Anterior cingulate cortex (tissue), 58 donors: Measurements from ENCODE around the gene OR52D1.

ENCODE experiments used
- DNase-seq, 58 donors: peaks; one replicate each; lab custom pipeline; 2025; lab: John Stamatoyannopoulos, UW

The OR52D1 gene

GRCh38 chr11:5488385-5488784 lies at the start of gene OR52D1:
Gene OR52D1 (plus strand): TSS chr11:5488685. CDS start chr11:5488707, 22 bp downstream.
- no peak for DNase-seq

DNA sequence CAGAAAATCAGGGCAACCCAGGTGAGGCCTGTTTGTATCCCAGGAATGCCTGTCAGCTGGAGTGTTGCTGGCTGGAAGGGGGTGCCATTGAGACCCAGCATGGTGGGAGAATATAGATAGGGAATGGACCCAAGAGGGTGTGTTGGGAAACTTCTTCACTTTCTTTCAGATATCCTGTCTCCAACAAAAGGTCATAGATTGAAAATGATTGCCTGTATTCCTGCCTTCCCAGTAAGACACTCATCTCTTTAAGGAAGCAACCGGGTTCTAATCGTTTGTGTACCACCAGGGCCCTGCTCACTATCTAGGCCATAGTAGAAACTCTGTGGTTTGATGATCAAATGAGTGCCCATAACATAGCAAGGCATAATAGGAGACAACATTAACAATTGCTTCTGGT lies 47.1 kb upstream of the OR52D1 start, which contains the start of gene OR51I1:
Gene OR51I1 (minus strand): TSS at position 101 of the 400 bp plus-strand sequence. CDS start 0 bp downstream, at position 101.
- DNase-seq: no peak

GRCh38 chr11:5443835-5444393 lies 44.6 kb upstream of the OR52D1 start:
- no peak for DNase-seq

GRCh38 chr11:5449023-5449422 lies 39.5 kb upstream of the OR52D1 start, which contains the start of gene OR51I2:
Gene OR51I2 (plus strand): TSS chr11:5449323. CDS start chr11:5453489, 4,166 bp downstream.
- no peak for DNase-seq

GRCh38 chr11:5449432-5449831 lies 39.1 kb upstream of the OR52D1 start:
- no peak for DNase-seq

GRCh38 chr11:5460983-5461621 lies 27.4 kb upstream of the OR52D1 start:
- no peak for DNase-seq

GRCh38 chr11:5467527-5467926 lies 21.0 kb upstream of the OR52D1 start:
- no peak for DNase-seq

DNA sequence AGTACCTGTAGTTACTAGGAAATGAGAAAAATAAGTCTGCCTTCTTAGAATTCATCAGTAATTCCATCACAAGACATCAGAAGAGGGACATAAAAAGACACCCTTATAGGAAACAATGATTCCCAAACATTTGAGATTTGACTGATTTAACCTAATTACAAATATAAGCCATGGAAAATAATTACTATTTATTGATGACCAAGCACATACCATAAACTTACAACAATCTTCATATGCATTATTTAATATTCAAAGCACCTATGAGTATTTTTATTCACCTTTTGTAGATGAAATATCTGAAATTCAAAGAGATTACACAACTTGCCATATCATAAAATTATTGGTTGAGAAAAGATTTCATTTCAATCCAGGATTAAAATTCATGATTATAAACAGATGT lies 14.6 kb upstream of the OR52D1 start:
- DNase-seq: no peak

DNA sequence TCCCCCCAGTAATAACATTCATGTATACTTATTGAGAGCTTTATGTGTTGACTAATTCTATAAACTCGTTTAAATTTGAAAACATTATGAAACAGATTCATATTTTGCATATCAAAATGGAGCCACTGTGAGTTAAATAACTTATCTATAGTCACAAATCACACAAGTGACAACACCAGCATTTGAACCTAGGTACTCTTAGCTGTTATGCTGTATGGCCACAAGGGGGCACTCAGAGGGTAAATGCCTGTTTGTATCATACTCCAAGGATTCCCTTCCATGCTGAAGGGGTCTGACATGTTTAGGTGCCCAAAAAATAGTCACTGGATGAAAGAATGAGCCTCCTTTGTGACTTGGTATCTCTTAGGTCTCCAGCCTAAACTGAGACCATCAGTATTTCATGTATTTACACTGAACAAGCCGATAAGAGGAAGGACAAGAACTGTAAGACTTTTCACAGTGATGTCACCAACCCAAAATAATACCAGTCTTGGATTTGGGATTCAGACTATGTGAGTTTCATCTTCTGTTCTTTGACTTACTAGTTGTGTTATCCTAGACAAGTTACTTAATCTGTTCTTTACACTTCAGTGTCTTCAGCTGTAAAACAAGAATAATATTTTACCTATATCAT lies 12.2 kb upstream of the OR52D1 start:
- peak in 7 of 58 donors; percentile 0 to 12 (median 4) for DNase-seq

- no peak for DNase-seq
Observed at GRCh38 chr11:5486003-5486402, 2.5 kb upstream of the OR52D1 start.

- DNase-seq: no peak
Observed at GRCh38 chr11:5486421-5486820, 2.1 kb upstream of the OR52D1 start.

DNA sequence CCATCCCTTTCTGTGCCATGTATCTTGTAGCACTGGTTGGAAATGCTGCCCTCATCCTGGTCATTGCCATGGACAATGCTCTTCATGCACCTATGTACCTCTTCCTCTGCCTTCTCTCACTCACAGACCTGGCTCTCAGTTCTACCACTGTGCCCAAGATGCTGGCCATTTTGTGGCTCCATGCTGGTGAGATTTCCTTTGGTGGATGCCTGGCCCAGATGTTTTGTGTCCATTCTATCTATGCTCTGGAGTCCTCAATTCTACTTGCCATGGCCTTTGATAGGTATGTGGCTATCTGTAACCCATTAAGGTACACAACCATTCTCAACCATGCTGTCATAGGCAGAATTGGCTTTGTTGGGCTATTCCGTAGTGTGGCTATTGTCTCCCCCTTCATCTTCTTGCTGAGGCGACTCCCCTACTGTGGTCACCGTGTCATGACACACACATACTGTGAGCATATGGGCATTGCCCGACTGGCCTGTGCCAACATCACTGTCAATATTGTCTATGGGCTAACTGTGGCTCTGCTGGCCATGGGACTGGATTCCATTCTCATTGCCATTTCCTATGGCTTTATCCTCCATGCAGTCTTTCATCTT lies 414 bp downstream of the OR52D1 start:
- DNase-seq: no peak

GRCh38 chr11:5489576-5490357 lies 1.3 kb downstream of the OR52D1 start:
- DNase-seq: no peak

DNA sequence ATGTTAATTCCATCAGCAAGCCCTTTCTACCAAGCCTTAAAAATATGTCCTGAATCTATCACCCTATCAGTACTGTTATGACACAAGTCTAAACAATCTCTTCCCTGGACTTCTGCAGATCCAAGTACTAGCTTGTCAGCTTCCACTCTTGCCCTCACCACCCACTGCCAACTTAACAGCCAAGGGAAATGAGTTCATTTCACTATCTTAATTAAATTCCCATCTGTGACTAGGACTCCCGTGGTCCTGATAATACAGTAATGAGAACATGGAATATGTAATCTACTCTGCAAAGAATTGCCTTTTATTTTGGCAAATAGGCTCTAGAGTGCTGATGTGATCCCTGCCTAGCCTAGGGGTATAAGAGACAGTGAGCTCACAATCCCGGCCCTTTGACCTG lies 11.2 kb downstream of the OR52D1 start:
- DNase-seq: no peak

GRCh38 chr11:5500393-5500801 lies 11.9 kb downstream of the OR52D1 start:
- DNase-seq: no peak

GRCh38 chr11:5504403-5504921 lies 16.0 kb downstream of the OR52D1 start:
- no peak for DNase-seq

GRCh38 chr11:5505363-5506048 lies 17.0 kb downstream of the OR52D1 start:
- no peak for DNase-seq

GRCh38 chr11:5507177-5507932 lies 18.9 kb downstream of the OR52D1 start:
- DNase-seq: no peak

DNA sequence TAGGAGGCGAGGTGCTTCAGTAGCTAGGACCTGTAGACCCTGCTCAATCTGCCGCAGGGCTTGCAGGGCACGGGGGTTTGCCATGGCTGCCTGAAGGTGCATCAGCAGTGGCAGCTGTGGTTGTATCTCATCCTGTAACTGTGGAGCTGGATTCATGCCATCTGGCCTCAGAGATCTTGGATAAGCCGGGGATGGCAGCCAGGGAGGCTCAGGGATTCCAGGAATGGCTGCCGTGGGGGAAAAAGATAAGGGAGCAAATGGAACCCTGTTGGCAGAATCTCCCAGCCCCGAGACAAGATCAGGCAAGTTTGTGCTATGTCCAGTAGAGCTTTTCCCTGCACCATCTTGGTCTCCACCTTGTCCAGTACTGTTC lies 19.4 kb downstream of the OR52D1 start:
- DNase-seq: no peak
